Heart right ventricle (tissue), 16 donors: ENCODE data around the gene TDRD10. TPM values are rescaled to one million over a fixed set of nuclear protein-coding genes. Genes with fewer than 3 reads are reported as not detected.

Experiments
- ATAC-seq, 8 donors: fragments of 200-7000 bp; cut with Tn5 transposase; one replicate each; pipeline ENCODE4 v1.9.1; 2020; ENCODE audit warnings: mild to moderate bottlenecking in 8 of 8, moderate library complexity in 8 of 8, moderate number of reproducible peaks in 1 of 8
- DNase-seq, 2 donors: peaks; one replicate each; pipeline ENCODE4 v3.0.0-alpha.2; 2020
- H3K27ac ChIP-seq, 10 donors: fragments of 200-600 bp; sonication (generic) in 2 of 10; one replicate each; pipeline versions ENCODE4 v1.5.0 to v1.8.0; 2020 to 2022; ENCODE audit warnings: mild to moderate bottlenecking in 3 of 10
- H3K27me3 ChIP-seq, 7 donors: fragments of 200-600 bp; one replicate each; pipeline ENCODE4 v1.8.0; 2021 to 2022; ENCODE audit warnings: mild to moderate bottlenecking in 2 of 7
- H3K36me3 ChIP-seq, 9 donors: fragments of 200-600 bp; sonication (generic) in 1 of 9; one replicate each; pipeline versions ENCODE4 v1.5.0 to v1.8.0; 2020 to 2022; ENCODE audit warnings: mild to moderate bottlenecking in 2 of 9
- H3K4me1 ChIP-seq, 9 donors: fragments of 200-600 bp; sonication (generic) in 1 of 9; one replicate each; pipeline versions ENCODE4 v1.5.0 to v1.8.0; 2020 to 2022; ENCODE audit warnings: mild to moderate bottlenecking in 4 of 9
- H3K4me3 ChIP-seq, 10 donors: fragments of 200-600 bp; sonication (generic) in 2 of 10; one replicate each; pipeline versions ENCODE4 v1.5.0 to v1.8.0; 2020 to 2022; ENCODE audit warnings: mild to moderate bottlenecking in 7 of 10, moderate library complexity in 2 of 10
- H3K9me3 ChIP-seq, 11 donors: fragments of 200-600 bp in 10 of 11; sonication (generic) in 2 of 11; one replicate each; pipeline versions ENCODE4 v1.5.0 to v1.8.0; 2013 to 2022; ENCODE audit warnings: mild to moderate bottlenecking in 2 of 11, control low read depth in 1 of 11, moderate library complexity in 1 of 11
- CTCF ChIP-seq, 9 donors: fragments of 200-600 bp; sonication (generic) in 2 of 9; IDR thresholded peaks; one replicate each; pipeline versions ENCODE4 v1.5.0 to v1.8.0; 2021 to 2022; ENCODE audit warnings: antibody characterized with exemption in 9 of 9, mild to moderate bottlenecking in 5 of 9, moderate library complexity in 1 of 9
- WGBS, 2 donors: extraction: QIAGEN DNeasy Blood & Tissue Kit; methylation state at CpG; one replicate each; pipeline ENCODE4 v1.1.7; 2013; ENCODE audit warnings: inconsistent platforms in 1 of 2; 5-methylcytosine and 5-hydroxymethylcytosine counted together
- intact Hi-C, 10 donors: fragments of 100-400 bp; cut with DNase I; formaldehyde crosslinking; loops; one replicate each; pipeline versions ENCODE4 v1.11.1 to v1.14.2; 2022
- polyA plus RNA-seq, 2 donors: library from polyadenylated mRNA; stranded (reverse); fragments of 200-250 nt; gene quantifications; one replicate each; pipeline ENCODE4 v1.2.3, GENCODE V29; 2013
- total RNA-seq, 10 donors: library from RNA; stranded (reverse); fragmentation: NEBNext Ultra II Directional in 3 of 10; extraction: Animal tissue kit (Norgen Biotek cat#: 25700) in 3 of 10; gene quantifications; one replicate each; pipeline versions ENCODE4 v1.2.1 to v1.2.4, GENCODE V29; 2021 to 2023
- donor health status: Arrhythmogenic right ventricular cardiomyopathy.
- donor health status: ischemic (EF 13 %, LVEDD 7.1; RV severe dilation, severe dysfunction).
- donor health status: healthy with polysubstance abuse.
- donor health status: DM: no; HTN: yes; CAD: no.
- donor health status: DM: no; HTN: no; CAD: no.
- donor health status: ischemic (EF 25% LVEDD 6.9; RV normal size, moderate dysfunction).
- donor health status: ischemic (EF 25% LVEDD 5.7; RV mildly dilated, moderate dysfunction).
- donor health status: healthy.
- donor health status: DM: yes; HTN: yes; CAD: no.
- donor health status: Ischemic cardiomyopathy.
- donor health status: ischemic (EF 35%, LVEDD 5.7; RV mildly dilated, moderate dysfunction).
- donor health status: nonischemic (EF 11% LVEDD 7.7; RV severe dilation, severe dysfunction).
- donor health status: DM: yes; HTN: yes; CAD: no.
- donor health status: PGD.
- donor health status: ischemic (EF 29% LVEDD 5.4; RV normal size, mild dysfunction).
- donor health status: nonischemic (EF 23%, LVEDD 6.1; RV moderate dilation, normal function).

The TDRD10 gene
- total and polyA plus RNA-seq, 12 donors, result 1.1 to 13.3 (median 2.0) TPM

- H3K27me3 ChIP-seq, result peaks cover 0 to 5% (median 0%) of the 10 kb centered on the region in 7 donors
- no peaks in the 10 kb centered on the region for H3K9me3 ChIP-seq
- H3K27ac ChIP-seq, result no peak overlapping the region
- no peak for TF ChIP-seq CTCF (IDR thresholded peaks at IDR 0.05)
- 69 to 86% methylated on average over 8 of the region's 8 CpGs for WGBS, 2 donors
- DNase-seq (no peak), ATAC-seq (no peak)
- intact Hi-C loops, result no loop called here
- H3K36me3 ChIP-seq, result peaks cover 0 to 33% (median 17%) of the 10 kb centered on the region in 9 donors
- H3K4me3 ChIP-seq, result no peak overlapping the region
- peaks cover 5 to 35% (median 16%) of the 10 kb centered on the region in 9 donors for H3K4me1 ChIP-seq
Measured at GRCh38 chr1:154575951-154576566, 74.0 kb downstream of the TDRD10 start.

- WGBS, 2 donors, result 64 to 67% methylated on average over 7 of the region's 7 CpGs
- Histone ChIP-seq H3K4me1 (peaks cover 5 to 35% (median 16%) of the 10 kb centered on the region in 9 donors), H3K4me3 (no peak overlapping the region), H3K36me3 (peaks cover 0 to 48% (median 27%) of the 10 kb centered on the region in 9 donors), H3K9me3 (no peaks in the 10 kb centered on the region), H3K27me3 (peaks cover 0 to 5% (median 0%) of the 10 kb centered on the region in 7 donors), H3K27ac (peak overlapping the region in 8 of 10 donors; percentile 19 to 83 (median 42))
- intact Hi-C loops, result no loop called here
- DNase-seq (no peak), ATAC-seq (peak in 1 of 8 donors; percentile 6)
- no peak for TF ChIP-seq CTCF (IDR thresholded peaks at IDR 0.05)
Measured at GRCh38 chr1:154577346-154578057, 75.5 kb downstream of the TDRD10 start.

GRCh38 chr1:154578058-154578418, 76.0 kb downstream of the TDRD10 start:
- intact Hi-C loops, result no loop called here

More at GRCh38 chr1:154578058-154578418, 76.0 kb downstream of the TDRD10 start:
- WGBS, 2 donors, result 28 to 44% methylated on average over 6 of the region's 6 CpGs
- Histone ChIP-seq H3K27ac (peak overlapping the region in 6 of 10 donors; percentile 25 to 83 (median 53)), H3K36me3 (peaks cover 0 to 53% (median 32%) of the 10 kb centered on the region in 9 donors), H3K4me1 (peaks cover 5 to 35% (median 16%) of the 10 kb centered on the region in 9 donors), H3K4me3 (no peak overlapping the region), H3K9me3 (no peaks in the 10 kb centered on the region), H3K27me3 (peaks cover 0 to 2% (median 0%) of the 10 kb centered on the region in 7 donors)
- TF ChIP-seq CTCF (IDR thresholded peaks at IDR 0.05), result no peak
- ATAC-seq (peak; percentile 52 to 89 (median 82)), DNase-seq (peak in 1 of 2 donors; percentile 24)
